HCT116 (cell line): ENCODE results near the gene MEGF10.

Experiments used
- CEBPB ChIP-seq: IDR thresholded peaks from 2 replicates; pipeline ENCODE4 v1.6.1; 2012; ENCODE audit warnings: low read depth
- EZH2 ChIP-seq: fragments of 200-600 bp; sonication (generic); IDR thresholded peaks from 2 replicates; pipeline ENCODE4 v1.6.1; 2017; ENCODE audit warnings: antibody characterized with exemption, mixed run types
- EZH2phosphoT487 ChIP-seq: fragments of 200-600 bp; IDR thresholded peaks from 2 replicates; pipeline ENCODE4 v1.6.1; 2018; ENCODE audit warnings: antibody characterized with exemption, borderline replicate concordance
- JUND ChIP-seq: IDR thresholded peaks from 2 replicates; pipeline ENCODE4 v1.6.1; 2012
- POLR2A ChIP-seq: IDR thresholded peaks from 2 replicates; pipeline ENCODE4 v1.7.0; 2011; ENCODE audit warnings: borderline replicate concordance; ENCODE audit not compliant: insufficient read depth, insufficient read length; ENCODE audit errors: extremely low read depth
- POLR2AphosphoS5 ChIP-seq: IDR thresholded peaks from 2 replicates; pipeline ENCODE4 v1.6.1; 2011; ENCODE audit warnings: mild to moderate bottlenecking, low read depth, low read length, moderate library complexity
- SRF ChIP-seq: IDR thresholded peaks from 2 replicates; pipeline ENCODE4 v1.6.1; 2012; ENCODE audit warnings: low read depth
- ZFX ChIP-seq: fragments of 450-650 bp; IDR thresholded peaks from 2 replicates; pipeline ENCODE4 v1.6.1; 2017
- ZNF274 ChIP-seq: fragments of 200-500 bp; sonication (Bioruptor generic); IDR thresholded peaks from 2 replicates; pipeline ENCODE4 v1.6.1; 2014; ENCODE audit warnings: mild to moderate bottlenecking, low read depth, low read length, inconsistent platforms
- TF ChIP-seq, protein P1 (sequence below), 3 experiments: fragments of 200-600 bp in 1 of 3; sonication (generic) in 1 of 3; IDR thresholded peaks in 2 of 3; conservative IDR thresholded peaks in 1 of 3; 2 replicates each; pipeline ENCODE4 v1.5.1; 2012 to 2017; ENCODE audit warnings: low read depth in 2 of 3, low read length in 2 of 3, antibody characterized with exemption in 1 of 3, borderline replicate concordance in 1 of 3, control low read depth in 1 of 3, mild to moderate bottlenecking in 1 of 3, mixed read lengths in 1 of 3, mixed run types in 1 of 3, moderate library complexity in 1 of 3; ENCODE audit not compliant: insufficient read depth in 1 of 3
- TF ChIP-seq, protein P2 (sequence below): IDR thresholded peaks from 2 replicates; pipeline ENCODE4 v1.6.1; 2012
- TF ChIP-seq, protein P3 (sequence below): IDR thresholded peaks from 2 replicates; pipeline ENCODE4 v1.6.1; 2011; ENCODE audit warnings: mild to moderate bottlenecking, low read length, moderate library complexity; ENCODE audit not compliant: insufficient replicate concordance; ENCODE audit errors: extremely low read depth

DNA sequence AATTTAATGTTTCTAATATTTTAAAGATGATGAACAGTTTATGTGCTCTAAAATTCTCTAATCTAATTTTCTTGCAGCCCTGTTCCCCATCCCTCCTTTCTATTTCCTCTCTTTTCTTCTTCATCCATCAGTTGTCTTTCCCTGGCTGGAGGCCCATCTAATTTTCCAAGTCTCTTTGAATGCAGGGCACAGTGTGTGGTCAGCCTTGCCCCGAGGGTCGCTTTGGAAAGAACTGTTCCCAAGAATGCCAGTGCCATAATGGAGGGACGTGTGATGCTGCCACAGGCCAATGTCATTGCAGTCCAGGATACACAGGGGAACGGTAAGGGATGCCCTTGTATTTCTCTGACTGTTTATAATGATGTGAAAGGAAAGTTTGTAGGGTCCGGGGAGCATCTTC is 111.8 kb downstream of the MEGF10 start:
- TF ChIP-seq, protein P1, sequence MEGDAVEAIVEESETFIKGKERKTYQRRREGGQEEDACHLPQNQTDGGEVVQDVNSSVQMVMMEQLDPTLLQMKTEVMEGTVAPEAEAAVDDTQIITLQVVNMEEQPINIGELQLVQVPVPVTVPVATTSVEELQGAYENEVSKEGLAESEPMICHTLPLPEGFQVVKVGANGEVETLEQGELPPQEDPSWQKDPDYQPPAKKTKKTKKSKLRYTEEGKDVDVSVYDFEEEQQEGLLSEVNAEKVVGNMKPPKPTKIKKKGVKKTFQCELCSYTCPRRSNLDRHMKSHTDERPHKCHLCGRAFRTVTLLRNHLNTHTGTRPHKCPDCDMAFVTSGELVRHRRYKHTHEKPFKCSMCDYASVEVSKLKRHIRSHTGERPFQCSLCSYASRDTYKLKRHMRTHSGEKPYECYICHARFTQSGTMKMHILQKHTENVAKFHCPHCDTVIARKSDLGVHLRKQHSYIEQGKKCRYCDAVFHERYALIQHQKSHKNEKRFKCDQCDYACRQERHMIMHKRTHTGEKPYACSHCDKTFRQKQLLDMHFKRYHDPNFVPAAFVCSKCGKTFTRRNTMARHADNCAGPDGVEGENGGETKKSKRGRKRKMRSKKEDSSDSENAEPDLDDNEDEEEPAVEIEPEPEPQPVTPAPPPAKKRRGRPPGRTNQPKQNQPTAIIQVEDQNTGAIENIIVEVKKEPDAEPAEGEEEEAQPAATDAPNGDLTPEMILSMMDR (IDR thresholded peaks at IDR 0.05 in 2 of 3, conservative IDR thresholded peaks at IDR 0.05 in 1 of 3; ENCODE audit: borderline replicate concordance in 1 of 3, insufficient read depth in 1 of 3, low read depth in 2 of 3, low read length in 2 of 3), result no peak
- TF ChIP-seq POLR2A (no peak), EZH2 (no peak), ZNF274 (no peak), JUND (no peak), EZH2phosphoT487 (no peak), POLR2AphosphoS5 (no peak), CEBPB (no peak), ZFX (no peak), SRF (no peak)
- TF ChIP-seq, protein P2, sequence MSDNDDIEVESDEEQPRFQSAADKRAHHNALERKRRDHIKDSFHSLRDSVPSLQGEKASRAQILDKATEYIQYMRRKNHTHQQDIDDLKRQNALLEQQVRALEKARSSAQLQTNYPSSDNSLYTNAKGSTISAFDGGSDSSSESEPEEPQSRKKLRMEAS, result no peak
- TF ChIP-seq, protein P3, sequence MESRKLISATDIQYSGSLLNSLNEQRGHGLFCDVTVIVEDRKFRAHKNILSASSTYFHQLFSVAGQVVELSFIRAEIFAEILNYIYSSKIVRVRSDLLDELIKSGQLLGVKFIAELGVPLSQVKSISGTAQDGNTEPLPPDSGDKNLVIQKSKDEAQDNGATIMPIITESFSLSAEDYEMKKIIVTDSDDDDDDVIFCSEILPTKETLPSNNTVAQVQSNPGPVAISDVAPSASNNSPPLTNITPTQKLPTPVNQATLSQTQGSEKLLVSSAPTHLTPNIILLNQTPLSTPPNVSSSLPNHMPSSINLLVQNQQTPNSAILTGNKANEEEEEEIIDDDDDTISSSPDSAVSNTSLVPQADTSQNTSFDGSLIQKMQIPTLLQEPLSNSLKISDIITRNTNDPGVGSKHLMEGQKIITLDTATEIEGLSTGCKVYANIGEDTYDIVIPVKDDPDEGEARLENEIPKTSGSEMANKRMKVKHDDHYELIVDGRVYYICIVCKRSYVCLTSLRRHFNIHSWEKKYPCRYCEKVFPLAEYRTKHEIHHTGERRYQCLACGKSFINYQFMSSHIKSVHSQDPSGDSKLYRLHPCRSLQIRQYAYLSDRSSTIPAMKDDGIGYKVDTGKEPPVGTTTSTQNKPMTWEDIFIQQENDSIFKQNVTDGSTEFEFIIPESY, result no peak
